Astrocyte of the spinal cord (primary cell): ENCODE measurements around the gene SLC46A2.

Source experiments
- DNase-seq: peaks from one replicate; pipeline ENCODE4 v3.0.0; 2011; ENCODE audit warnings: low read depth, low spot score
- H3K4me3 ChIP-seq: 2 replicates; pipeline ENCODE4 v1.5.1; 2011; ENCODE audit warnings: low read depth, mild to moderate bottlenecking, low read length, moderate library complexity
- in situ Hi-C: cut with HindIII; loops from 2 replicates; pipeline ENCODE4 v1.10.0; 2017; ENCODE audit warnings: low sequenced_read_pairs
- TF ChIP-seq, protein P1 (sequence below): IDR thresholded peaks from 2 replicates; pipeline ENCODE4 v1.5.1; 2012; ENCODE audit warnings: low read depth, mild to moderate bottlenecking, low read length, inconsistent platforms

SLC46A2 gene

DNA sequence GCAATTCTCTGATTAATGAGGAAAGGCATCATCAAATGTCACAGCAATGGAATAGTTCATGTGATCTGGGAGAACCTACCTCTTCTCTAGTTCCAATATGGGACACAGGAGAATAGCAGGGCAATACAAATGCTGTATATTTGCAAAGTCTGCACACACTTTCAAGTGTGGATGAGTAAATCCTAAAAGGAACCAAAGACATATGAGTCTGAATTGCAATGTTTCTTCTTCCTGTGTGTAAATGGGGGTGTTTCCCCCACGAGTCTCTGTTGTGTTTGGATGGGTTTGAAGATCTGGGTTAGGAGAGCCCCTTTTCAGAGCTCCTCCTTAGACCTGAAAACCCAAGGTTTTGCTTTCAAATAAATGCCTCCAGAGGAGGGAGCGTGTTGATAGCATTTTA is 26.9 kb downstream of the SLC46A2 start:
- in situ Hi-C loops, result no loop called here
- DNase-seq, result no peak
- TF ChIP-seq, protein P1, sequence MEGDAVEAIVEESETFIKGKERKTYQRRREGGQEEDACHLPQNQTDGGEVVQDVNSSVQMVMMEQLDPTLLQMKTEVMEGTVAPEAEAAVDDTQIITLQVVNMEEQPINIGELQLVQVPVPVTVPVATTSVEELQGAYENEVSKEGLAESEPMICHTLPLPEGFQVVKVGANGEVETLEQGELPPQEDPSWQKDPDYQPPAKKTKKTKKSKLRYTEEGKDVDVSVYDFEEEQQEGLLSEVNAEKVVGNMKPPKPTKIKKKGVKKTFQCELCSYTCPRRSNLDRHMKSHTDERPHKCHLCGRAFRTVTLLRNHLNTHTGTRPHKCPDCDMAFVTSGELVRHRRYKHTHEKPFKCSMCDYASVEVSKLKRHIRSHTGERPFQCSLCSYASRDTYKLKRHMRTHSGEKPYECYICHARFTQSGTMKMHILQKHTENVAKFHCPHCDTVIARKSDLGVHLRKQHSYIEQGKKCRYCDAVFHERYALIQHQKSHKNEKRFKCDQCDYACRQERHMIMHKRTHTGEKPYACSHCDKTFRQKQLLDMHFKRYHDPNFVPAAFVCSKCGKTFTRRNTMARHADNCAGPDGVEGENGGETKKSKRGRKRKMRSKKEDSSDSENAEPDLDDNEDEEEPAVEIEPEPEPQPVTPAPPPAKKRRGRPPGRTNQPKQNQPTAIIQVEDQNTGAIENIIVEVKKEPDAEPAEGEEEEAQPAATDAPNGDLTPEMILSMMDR, result no peak
- no peak overlapping the region for H3K4me3 ChIP-seq

DNA sequence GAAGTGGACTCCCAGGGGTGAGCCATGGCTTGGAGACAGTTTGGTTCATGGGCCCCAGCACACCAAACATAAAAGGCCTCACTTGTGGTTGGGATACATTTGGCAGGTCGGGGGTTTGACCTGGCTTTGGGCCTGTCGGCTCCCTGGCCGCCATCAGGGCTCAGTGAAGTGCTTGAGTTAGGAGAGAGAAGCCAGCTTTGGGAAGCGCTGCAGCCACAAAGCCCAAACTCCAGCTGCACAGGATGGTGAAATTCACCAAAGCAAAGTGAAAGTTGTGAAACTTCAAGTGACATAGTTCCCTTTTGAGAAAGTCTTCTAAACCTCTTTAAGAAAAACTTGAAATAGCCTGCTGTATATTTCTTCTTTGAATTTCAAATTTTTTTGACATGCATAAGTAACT is 27.5 kb downstream of the SLC46A2 start:
- no peak overlapping the region for H3K4me3 ChIP-seq
- TF ChIP-seq, protein P1, result no peak
- in situ Hi-C loops, result no loop called here
- no peak for DNase-seq

DNA sequence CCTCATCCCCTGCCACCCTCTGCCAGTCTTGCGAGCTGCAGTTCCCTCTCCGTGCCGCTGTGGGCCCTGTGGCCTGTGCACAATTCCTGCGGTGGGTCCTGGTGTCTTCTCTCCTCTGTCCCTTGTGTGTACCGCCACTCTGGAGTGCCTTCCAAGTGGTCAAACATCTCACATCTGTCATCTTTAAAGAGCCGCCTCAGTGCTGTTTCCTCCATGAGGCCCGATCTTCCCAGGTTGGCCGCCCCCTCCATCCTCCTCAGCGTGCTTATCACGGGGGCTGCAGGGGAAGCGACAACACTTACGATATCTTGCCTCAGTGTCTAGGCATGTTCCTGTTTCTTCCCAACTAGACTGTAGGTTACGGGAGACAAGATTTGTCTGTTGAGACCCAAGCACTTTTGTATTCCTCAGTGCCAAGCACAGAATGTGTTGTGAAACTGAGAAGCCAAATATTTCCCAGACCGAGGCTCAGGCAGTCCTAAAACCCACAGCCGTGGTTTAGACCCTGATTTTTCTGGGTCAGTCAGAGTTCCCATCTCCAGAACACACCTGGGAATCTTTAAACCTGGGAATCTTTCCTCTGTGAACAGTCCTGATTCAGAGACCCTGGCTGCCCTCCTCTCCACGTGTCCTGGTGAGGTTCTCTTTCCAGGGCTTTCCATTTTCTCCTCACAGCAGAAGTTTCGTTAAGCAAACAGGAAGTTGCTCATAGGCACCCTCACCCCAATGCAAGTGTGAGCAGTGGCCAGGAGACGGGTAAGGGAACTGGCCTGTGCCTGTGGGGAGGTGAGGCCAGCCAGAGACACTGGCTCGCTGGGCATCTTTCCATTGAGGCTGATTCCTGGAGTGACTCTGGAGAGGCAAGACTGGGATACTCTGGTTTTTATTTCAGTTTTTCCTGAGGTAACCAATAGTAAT is 28.8 kb downstream of the SLC46A2 start:
- in situ Hi-C loops, result no loop called here
- DNase-seq, result no peak

DNA sequence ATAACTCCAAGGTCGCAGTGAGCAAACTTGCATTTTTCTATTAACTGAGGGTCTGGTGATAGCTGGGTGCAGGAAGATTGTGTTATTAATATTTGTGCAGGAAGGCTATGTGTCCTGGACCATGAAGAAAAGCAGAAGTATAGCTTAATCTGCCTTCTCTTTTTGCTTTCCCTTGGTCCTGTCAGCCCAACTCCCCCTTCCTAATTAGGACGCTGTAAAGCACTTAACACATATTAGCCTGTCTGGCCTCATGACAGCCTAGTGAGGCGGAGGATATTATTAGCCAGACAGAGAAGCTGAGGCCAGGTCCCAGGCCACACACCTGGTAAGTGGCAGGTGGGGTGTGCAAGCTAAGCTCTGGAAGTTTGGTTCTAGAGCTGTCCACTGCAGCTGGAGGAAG is 29.5 kb downstream of the SLC46A2 start:
- in situ Hi-C loops, result no loop called here
- TF ChIP-seq, protein P1, result no peak
- no peak for DNase-seq
- H3K4me3 ChIP-seq, result no peak overlapping the region

More for the DNA sequence above, 28.8 kb downstream of the SLC46A2 start:
- TF ChIP-seq, protein P1, result no peak
- H3K4me3 ChIP-seq, result no peak overlapping the region

DNA sequence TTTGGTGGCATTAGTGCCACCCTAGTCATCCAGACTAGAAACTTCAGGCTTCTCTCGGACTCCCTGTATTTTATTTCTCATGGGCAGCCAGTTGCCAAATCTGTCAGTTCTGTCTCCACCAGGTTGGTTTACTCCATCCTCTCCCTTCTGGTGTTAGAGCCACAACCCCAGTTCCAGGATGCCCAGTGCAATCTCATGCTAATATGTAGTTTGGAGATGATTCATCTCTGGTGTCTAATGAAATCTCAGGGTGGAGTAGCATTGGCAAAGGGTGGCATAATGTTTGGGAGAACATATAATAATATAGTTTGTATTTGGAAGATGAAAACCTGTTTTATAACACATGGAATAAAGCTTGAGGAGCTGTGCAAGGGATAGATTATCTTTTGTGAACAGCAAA is 30.2 kb downstream of the SLC46A2 start:
- in situ Hi-C loops, result no loop called here
- TF ChIP-seq, protein P1, result no peak
- no peak overlapping the region for H3K4me3 ChIP-seq
- no peak for DNase-seq

DNA sequence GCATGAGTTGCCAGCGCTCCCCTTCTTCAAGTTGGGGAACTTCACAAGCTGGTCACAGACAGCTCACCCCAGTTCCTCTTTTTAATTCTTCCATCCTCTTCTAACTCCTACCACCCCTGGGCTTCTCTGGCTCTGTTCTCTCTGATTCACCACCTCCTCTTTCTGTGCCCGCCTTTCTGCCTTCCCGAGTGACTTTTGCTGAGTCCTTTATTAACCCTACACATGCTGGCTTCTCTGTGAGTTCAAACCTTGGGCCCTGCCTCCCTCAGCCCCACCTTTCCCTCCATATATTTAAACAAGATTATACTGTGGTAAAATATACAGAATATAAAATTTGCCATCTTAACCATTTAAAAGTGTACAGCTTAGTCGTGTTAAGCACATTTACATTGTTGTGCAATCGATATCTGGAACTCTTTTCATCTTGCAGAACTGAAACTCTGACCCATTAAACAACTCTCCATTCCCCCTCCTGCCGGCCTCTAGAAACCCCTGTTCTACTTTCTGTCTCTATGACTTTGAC is 32.0 kb downstream of the SLC46A2 start:
- no peak overlapping the region for H3K4me3 ChIP-seq
- no peak for DNase-seq
- in situ Hi-C loops, result no loop called here
- TF ChIP-seq, protein P1, result no peak
